ENCODE measurements around the gene SLC7A6OS.

SLC7A6OS gene

DNA sequence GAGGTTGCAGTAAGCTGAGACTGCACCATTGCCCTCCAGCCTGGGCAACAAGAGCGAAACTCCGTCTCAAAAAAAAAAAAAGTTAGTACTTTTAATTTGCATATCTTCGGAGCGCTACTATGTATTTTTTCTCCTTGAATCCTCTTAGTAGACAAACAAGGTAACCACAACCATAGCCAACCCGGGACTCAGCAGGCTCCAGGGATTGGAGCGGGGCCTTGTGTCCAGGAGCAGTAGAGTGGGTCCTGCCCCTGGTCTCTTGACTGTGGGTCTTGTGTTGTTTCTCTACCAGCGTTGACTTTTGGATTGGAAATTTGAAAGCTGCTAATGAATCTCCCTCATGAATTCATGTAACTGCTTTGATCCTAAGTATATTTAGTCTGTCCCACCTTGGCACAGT lies 32.4 kb upstream of the SLC7A6OS start:
- no peak for DNase-seq

DNA sequence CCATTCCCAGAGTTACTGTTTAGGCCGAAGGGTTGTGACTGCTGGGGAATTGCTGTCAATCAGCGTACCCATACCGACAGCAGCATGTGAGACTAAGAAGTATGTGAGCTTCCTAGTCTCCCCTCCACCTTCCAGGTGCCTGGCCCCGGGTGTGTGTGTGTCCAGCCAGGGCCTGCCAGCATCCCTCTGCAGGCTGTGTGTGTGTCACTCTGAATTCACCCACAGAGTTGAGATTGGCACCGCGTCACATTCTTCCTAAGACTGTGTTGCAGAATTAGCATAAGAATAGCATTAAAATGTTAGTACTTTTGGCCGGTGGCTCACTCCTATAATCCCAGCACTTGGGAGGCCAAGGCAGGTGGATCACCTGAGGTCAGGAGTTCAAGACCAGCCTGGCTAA lies 31.9 kb upstream of the SLC7A6OS start:
- no peak for DNase-seq

DNA sequence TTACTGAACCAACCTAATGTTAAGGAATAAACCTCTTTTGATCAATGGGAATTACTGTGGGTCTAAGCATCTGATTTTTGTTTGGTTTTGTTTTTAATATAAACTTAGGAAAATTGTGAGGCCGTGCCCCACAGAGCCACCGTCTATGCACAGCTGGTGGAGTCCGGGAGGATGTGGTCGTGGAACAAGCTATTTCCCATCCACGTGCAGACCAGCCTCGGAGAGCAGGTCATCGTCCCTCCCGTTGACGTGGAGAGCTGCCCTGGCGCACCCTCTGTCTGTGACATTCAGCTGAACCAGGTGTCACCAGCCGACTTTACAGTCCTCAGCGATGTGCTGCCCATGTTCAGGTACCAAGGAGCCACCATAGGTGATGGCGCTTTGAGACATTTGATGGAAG lies 28.5 kb upstream of the SLC7A6OS start:
- no peak for DNase-seq

DNA sequence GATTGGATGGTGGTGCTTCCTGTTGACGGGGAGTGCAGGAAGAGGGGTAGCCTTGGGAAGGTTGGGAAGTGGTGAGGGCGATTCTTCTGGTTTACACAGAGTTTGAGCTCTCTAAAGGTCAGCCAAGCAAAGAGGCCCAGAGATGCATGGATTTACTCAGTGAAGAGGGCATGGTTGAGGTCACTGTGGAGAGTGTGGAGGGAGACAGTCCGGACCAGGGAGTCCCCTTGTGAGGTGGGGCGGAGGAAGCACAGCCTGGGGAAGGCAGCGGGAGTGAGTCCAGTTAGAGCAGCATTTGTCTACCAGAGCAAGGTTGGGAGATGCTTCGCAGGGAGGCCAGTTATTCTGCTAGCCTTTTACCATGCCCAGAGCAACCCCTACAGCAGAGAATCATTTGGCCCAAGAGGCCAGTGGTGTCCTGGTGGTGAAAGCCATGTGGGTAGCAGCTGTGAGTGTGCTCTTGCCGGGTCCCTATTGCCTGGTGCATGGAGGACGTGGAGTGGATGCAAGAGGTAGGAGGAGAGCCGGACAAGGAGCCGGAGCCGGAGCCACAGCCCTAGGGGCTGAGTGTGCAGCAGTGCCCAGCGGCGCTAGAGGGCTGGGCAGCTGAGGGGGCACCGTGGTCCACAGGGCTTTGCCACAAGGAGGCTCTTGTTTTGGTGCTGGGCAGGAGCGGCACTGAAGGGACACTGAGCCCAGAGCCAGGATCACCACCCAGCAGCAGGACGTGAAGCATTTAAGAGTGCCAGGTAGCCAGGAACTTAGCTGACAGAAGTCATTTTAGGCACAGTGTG lies 27.8 kb upstream of the SLC7A6OS start:
- no peak for DNase-seq

DNA sequence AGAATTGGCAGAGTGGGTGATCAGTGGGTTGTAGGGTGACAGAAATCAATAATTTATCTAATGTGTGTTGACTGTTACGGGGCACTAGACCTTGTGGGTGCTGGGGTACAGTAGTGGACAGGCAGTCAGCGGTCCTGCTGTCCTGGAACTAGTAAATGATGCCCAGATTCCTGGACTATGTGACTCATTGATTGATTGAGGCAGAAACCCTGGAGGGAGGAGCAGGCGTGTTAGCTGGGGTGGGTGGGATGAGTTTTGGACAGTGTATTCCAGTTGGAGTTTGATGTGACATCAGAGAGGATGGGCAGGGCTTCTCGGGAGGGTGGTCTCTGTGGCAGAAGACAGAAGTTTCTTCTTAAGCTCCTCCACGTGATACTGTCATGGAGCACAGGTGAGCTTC lies 24.4 kb upstream of the SLC7A6OS start:
- DNase-seq: no peak

DNA sequence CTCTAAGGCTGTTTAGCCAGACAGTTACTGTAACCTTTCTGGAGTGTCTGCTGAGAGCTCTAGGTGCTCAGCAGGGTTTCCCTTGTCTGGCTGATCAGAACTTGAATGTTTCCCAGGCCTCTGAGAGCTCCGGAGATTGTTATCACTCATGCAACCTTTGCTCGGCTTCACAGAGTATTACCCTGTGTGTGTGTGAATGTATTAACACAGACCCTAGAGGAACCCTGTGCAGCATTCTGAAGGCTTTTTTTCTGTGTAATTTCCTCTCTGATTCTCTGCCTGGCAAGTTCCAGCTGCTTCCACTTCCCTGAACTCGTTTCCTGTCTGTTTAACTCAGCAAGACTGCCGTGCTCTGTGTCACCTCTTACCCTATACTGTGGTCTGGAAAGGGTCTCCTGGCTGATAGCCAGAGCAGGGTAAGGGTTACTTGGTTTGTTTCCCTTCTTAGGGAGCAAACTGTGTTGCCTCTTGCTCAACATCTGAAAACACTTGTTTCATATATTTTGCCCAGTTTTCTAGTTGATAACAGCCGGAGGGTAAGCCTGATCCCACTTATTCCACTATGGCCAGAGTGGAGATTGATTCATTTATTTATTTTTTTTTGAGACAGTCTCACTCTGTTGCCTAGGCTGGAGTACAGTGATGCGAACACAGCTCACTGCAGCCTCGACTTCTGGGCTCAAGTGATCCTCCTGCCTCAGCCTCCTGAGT lies 21.8 kb upstream of the SLC7A6OS start:
- DNase-seq: no peak

DNA sequence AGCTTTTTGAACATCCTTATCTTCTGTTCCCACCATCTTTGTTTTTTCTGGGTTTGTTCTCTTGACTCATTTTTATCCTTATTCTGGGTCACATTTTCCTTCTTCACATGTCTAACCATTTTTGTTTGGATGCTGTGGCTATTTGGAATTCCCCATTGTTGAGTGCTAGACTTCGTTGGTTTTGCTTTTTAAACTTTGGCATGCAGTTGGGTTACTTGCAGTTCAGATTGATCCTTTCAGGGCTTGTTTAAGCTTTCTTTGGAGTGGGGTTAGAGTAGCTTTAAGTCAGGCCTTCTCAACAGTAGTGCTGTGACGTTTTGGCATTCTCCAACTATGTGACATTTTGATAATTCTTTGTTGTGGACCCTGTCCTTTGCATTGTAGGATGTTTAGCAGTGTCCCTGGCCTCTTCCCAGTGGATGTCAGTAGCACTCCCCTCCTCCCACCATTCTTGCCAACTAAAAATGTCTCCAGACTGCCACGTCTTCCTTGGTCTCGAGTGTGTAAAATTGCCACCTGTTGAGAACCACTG lies 21.2 kb upstream of the SLC7A6OS start:
- no peak for DNase-seq

DNA sequence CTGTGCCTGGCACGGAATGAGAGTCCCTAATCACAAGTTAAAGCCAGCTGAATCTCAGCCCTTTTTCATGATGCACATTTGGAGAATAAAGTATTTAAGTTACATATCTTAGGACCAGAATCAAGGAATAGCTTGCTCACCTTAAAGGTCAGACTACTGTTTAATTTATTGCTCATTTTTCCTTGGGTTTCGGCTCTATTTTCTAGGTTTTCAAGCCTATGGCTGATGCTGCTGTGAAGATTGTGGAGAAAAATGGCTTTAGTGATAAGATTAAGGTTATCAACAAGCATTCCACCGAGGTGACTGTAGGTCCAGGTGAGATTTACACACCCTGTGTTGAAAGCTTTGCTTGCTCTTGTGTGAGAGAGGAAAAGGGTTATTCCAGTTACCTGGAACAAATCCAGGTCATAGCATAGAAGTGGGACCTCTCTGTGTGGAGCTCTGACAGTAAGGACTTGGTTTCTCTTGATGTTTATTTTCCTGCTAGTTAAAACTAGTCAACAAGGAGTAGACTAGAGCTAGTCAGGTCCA lies 18.2 kb upstream of the SLC7A6OS start:
- DNase-seq: no peak

DNA sequence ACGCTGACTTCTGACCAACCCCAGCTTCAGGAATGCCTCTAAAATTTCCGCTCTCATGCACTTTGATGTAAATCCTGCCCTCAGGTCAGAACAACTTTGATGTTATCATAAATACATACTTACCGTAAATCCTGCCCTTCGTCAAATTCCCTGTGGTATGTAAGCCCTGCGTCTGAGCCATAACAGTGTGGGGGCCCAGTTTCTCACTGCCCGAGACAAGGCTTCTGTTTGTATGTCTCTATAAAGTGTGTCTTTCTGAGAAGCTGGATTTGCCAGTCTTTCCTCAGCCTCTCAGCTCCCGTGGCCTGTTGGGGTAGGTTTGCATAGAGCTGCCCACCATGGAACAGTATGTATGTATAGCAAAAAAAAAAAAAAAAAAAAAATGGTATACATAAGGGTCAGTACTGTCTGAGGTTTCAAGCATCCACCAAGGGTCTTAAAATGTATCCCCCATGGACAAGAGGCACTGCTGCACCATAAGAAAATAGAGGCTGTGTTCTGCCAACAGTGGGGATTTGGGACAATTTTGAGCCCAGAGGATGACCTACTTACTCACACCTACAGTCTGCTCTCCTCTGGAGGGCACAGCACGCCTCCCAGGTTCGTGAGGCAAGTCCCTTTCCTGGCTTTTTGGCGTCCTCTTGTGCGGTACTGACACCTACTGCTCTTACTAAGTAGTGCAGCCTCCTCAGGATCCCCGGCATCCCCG lies 17.6 kb upstream of the SLC7A6OS start:
- DNase-seq: no peak

DNA sequence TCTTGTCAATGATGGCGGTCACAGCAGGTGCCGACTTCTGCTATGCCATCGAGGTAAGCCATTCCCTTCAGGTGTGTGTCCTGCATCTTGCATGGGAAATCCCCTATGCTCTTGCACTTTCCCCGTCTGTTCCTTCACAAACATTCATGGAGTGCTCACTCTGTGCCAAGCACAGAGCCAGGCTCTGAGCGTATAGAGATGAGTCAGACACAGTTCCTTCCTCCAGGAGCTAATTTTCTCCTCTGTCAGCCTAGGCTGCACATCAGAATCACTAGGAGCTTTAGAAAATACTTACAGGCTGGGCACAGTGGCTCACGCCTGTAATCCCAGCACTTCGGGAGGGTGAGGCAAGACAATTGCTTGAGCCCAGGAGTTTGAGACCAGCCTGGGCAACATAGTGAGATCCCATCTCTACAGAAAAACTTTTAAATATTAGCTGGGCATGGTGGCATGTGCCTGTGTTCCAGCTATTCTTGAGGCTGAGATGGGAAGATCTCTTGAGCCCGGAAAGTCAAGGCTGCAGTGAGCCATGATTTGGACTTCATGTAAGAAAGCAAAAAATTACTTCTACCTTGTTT lies 14.1 kb upstream of the SLC7A6OS start:
- no peak for DNase-seq

DNA sequence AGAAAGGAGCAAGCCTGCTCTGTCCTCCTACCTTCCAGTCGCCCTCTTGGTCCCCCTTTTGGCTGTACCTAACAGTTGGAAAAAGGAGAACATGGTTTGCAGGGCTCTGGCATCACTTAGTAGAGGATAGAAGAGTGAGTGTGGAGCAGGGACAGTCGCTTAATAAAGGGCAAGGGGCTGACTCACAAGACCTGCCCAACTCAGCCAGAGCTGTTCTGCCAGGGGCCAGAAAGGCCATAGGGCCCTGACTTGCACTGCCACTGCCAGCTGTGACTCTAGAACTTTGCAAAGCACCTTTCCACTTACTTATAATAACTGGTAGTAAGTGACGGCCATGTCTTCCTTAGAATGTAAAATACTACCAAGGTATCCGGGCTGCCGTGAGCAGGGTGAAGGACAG lies 13.6 kb upstream of the SLC7A6OS start:
- no peak for DNase-seq

DNA sequence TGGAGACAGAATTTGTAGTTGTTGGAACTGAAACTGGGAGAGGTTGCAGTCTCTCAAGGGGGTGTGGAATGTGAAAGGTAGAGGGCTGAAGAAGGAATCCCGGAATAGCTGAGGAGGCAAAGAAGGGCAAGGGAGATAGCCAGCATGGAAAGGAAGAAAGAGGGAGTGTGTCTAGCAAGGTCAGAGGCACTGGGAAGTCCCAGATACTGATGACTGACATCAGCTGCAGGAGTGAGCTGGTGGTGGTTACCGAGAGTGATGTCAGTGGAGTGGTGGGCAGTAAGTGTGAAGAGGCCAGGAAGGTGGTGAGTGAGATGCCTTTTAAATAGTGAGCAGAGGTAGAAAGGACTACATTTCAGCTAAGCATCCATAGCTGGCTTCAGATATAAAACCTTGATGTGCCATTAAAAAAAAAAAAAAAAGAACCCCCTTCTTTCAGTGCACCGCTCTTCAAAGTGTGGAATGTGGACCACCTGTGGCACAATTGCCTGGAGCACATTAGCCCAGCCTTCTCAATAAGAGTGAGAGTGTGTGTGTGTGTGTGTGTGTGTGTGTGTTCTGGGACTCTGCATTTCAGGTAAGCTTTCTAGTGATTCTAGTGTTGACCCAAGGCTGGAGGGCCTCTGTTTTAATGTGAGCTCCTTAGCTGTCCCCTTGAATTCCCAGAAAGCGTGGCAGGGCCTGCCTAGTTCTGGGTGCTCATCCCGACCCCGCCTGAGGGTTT lies 8.6 kb upstream of the SLC7A6OS start:
- no peak for DNase-seq

DNA sequence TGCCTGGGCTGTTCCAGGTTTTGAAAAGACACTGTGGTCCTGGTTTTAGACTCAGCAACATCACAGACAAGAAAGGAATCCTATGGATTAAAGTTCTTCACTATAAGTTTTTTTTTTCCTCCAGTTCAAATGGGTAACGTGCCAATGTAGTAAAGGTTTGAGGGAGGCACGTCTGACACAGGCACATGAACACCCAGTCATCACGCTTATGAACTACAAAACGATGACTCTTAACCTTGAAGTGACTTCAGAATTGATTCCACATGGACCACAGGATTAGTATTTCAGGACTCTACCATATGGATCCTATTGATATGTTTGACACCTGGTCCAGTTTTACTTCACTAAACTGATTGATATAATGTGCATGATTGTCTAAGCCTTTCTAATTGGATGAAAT lies 2.4 kb upstream of the SLC7A6OS start:
- DNase-seq: no peak

DNA sequence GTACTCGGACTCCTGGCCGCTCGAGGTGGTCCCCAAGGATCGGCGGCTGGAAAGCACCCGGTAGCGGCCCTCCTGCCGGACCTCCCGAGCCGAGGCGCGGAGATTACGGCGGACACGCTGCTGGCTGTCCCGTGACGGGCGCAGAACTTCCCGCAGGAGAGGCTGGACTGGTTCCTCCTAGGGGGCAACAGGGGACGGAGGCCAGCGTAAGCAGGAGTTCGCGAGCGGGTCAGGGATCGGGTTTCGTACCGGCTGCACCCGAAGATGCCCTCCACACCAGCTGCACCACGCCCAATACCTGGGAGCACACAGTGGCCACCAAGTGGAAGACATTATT lies 341 bp downstream of the SLC7A6OS start:
- no peak for DNase-seq

DNA sequence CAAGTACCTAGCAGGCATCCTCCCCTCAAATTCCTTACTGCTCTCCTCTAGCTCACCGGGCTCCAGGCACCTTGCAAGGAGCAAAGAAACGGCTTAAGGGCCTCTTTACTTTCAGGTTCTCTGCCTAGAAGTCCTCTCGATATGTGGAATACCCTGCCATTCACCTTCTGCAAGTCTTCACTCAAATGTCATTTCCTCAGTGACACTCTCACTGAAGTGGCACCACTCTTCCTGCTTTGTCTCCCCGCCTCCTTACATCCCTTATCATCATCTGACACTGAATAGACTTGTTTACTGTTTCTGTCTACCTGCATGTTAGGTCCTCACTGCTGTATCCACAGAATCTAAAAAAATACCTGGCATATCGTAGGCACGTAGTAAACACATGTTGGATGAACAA lies 947 bp downstream of the SLC7A6OS start:
- DNase-seq: no peak

DNA sequence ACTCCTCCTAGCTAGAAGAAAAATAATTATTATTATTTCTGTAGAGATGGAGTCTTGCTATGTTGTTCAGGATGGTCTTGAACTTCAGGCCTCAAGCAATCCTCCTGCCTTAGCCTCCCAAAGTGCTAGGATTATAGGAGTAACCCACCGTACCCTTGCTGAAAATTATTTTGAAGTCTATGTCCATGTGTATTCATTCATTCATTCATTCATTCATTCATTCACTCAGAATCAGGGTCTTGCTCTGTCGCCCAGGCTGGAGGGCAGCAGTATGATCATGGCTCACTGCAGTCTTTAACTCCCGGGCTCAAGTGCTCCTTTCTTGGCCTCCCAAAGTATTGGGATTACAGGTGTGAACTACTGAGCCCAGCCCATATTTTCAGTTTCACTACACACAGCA lies 4.1 kb downstream of the SLC7A6OS start:
- DNase-seq: no peak

DNA sequence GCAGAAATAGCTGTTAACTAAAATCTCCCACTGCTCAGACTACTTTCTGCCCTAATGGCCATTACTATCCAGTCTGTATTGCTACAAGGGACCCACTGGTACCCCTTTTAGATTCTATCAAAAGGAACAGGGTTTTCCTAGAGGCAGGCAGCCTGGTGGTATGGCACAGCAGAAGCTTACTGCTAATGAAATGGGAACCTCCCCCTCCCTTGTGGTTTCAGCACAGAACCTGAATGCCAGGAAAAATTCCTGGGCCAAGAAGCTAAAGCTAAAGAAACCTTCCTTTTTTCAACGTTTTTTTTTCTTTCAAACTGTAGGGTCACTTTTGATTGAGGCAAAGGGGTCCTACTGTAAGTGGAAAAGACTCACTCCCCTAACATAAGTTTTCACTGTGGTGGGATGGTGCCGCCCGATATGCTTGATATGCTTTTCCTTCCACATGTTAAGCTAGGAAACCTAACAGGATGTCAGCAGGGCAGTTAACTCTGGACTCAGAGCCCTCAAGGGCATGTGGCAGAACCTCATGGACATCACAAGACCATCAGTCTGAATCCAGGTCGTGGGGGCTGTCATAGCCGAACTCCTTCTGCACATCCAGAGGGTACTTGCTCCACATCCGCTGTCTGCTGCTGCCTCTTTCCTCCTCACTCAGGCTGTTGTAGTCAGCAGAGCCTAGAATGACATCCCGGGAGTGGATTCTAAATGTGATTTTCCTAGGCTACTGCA lies 9.8 kb downstream of the SLC7A6OS start:
- no peak for DNase-seq

DNA sequence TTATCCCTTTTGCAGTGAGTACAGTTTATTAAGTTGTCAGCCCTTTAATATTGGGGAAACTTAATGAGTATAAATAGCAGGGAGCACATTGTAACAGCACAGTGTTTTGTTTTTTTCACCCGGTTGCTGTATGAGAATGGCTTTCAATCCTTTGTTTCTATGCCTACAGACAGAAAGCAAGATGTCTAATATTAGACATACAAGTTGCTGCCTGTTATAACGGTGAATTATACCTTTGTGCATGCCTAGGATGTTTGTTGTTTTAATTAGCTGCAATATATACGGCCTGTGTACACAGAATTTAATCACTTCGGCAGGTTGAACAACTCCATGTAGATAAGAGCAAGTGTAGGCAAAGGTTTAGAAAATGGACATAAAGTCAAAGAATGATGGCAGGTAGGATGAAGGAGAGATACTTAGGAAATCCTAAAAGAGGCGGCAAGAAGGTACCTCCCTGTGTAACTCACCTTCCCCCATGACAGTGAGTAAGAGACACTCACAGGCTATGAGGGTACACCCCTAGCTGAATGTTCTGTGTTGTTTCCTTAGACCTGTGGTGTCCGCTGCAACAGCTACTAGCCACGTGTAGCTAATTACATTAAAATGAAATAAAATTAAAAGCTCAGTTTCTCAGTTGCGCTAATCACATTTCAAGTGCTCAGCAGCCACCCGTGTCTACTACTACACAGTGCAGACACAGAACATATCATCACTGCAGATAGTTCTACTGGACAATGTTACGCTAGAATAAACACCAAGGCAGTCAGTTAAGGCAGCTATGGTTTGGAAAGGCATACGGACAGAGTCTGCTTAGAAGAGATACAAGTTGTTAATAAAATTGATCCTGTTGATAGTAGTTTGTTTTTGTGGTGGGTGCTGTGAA lies 10.9 kb downstream of the SLC7A6OS start:
- no peak for DNase-seq

DNA sequence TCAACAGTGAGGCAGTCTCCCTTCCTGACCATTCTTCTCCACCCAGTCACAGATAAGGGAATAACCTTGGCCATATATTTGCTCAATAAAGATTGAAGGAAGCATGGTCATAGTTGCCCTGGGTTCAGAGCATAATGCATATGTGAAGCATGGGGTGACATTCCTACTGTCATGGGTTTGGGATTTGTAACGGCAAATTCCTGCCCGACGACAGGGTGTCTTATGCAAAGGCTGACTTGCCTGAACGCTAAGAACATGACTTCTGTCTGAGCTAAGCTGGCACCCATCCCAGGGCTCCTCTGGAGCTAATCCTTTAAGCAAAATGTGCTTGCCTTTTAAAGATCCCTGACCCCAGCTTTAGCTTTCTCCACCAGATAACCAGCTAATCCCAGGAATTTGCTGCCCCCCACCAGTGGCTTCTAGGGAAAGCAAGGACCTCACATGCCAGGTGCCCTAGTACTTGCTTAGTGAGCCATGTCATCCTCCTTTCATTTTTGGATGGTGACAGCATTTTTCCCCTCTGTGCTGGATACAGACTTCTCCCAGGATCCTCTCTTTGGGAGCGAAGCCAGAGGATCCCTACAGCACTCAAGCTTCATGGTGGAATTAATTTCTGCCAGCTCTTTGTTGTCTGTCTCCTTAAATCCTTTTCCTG lies 11.7 kb downstream of the SLC7A6OS start:
- no peak for DNase-seq

DNA sequence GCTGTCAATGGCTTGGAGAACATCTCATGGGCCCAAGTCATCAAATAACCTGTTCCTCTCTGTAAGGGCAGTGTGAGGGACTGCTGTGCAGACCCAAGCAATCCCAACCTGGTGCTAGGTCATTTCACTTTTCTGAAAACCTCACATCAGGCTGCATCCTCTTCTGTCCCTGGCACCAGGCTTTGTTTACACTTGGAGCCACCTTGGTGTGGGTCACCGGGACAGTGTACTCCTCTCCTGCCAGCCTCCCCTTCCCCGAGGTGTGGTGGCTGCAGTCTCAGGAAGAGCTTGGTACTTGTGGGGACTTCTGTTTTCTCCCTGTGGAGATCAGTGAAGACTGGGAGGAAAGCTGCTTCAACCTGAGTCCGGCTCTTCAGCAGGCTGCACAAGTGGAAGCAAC lies 12.4 kb downstream of the SLC7A6OS start:
- no peak for DNase-seq
